Right lobe of liver (tissue), 6 donors: ENCODE results near the gene NOB1. TPM values are rescaled to one million over a fixed set of nuclear protein-coding genes. Genes with fewer than 3 reads are reported as not detected.

ENCODE experiments used
- ATAC-seq, 4 donors: fragments of 200-7000 bp; cut with Tn5 transposase; one replicate each; pipeline ENCODE4 v1.9.1; 2020; ENCODE audit warnings: mild to moderate bottlenecking in 4 of 4, moderate library complexity in 4 of 4
- DNase-seq, 3 donors: peaks; one replicate each; pipeline ENCODE4 v3.0.0-alpha.2; 2020
- H3K27ac ChIP-seq, 3 donors: fragments of 200-600 bp; one replicate each; pipeline ENCODE4 v1.8.0; 2022
- H3K27me3 ChIP-seq, 2 donors: fragments of 200-600 bp; one replicate each; pipeline ENCODE4 v1.8.0; 2022
- H3K36me3 ChIP-seq, 4 donors: fragments of 200-600 bp; sonication (generic) in 1 of 4; one replicate each; pipeline versions ENCODE4 v1.5.1 to v1.8.0; 2017 to 2022; ENCODE audit warnings: control low read depth in 1 of 4
- H3K4me1 ChIP-seq, 4 donors: fragments of 200-600 bp; sonication (generic) in 1 of 4; one replicate each; pipeline versions ENCODE4 v1.5.1 to v1.8.0; 2017 to 2022; ENCODE audit warnings: control low read depth in 1 of 4
- H3K4me3 ChIP-seq, 3 donors: fragments of 200-600 bp; one replicate each; pipeline ENCODE4 v1.8.0; 2022
- H3K9me3 ChIP-seq, 4 donors: fragments of 200-600 bp; sonication (generic) in 1 of 4; one replicate each; pipeline versions ENCODE4 v1.5.1 to v1.8.0; 2017 to 2022; ENCODE audit warnings: control low read depth in 1 of 4
- POLR2A ChIP-seq: fragments of 450-650 bp; IDR thresholded peaks from one replicate; pipeline ENCODE4 v1.6.1; 2017; ENCODE audit warnings: antibody characterized with exemption, mild to moderate bottlenecking
- WGBS: methylation state at CpG from one replicate; pipeline ENCODE4 v1.1.6; 2018; ENCODE audit warnings: low coverage, low lambda C conversion rate; ENCODE audit not compliant: insufficient coverage; ENCODE audit errors: missing lambda C conversion rate; 5-methylcytosine and 5-hydroxymethylcytosine counted together
- intact Hi-C, 2 donors: fragments of 100-400 bp; cut with DNase I; formaldehyde crosslinking; loops; one replicate each; pipeline versions ENCODE4 v1.11.2 to v1.14.1; 2022
- total RNA-seq, 6 experiments: library from RNA; depleted of rRNA in 2 of 6; stranded (reverse); fragments of >200 nt in 2 of 6; fragmentation: NEBNext Ultra II Directional in 3 of 6; extraction: Animal tissue kit (Norgen Biotek cat#: 25700) in 3 of 6; gene quantifications; one replicate each; pipeline versions ENCODE4 v1.1.0 to v1.2.4, GENCODE V29; 2016 to 2023
- TF ChIP-seq, protein P1 (sequence below), 4 donors: fragments of 200-600 bp in 3 of 4; fragments of 450-650 bp in 1 of 4; IDR thresholded peaks; one replicate each; pipeline versions ENCODE4 v1.5.1 to v1.8.0; 2016 to 2022; ENCODE audit warnings: antibody characterized with exemption in 4 of 4, mild to moderate bottlenecking in 2 of 4
- donor health status: DM: no; HTN: yes; CAD: no.
- donor health status: DM: no; HTN: no; CAD: no.
- donor health status: DM: no; HTN: no; CAD: no.
- donor health status: DM: no; HTN: yes; CAD: no.
- donor health status: DM: no; HTN: yes; CAD: no.

NOB1 gene
- total RNA-seq, 6 experiments from 2014 or later = 15.5 to 19.5 (median 16.6) TPM

DNA sequence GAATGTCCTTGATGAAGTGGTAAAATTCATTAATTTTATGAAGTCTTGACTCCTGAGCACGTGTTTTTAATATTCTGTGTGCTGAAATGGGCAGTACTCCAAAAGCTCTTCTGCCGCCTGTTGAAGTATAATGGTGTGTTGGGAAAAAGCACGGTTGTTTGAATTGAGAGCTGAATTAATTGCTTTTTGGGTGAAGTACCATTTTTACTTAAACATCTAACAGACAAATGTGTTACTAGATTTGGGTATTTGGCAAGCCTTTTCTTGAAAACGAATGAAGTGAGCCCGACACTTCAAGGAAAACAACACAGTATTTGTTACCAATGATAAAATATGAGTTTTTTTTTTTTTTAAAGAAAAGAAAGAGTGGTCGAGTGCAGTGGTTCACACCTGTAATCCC, 29.9 kb upstream of the NOB1 start:
- Histone ChIP-seq H3K36me3 (peaks cover 0 to 23% (median 3%) of the 10 kb centered on the region in 4 donors), H3K9me3 (no peaks in the 10 kb centered on the region), H3K27me3 (no peaks in the 10 kb centered on the region), H3K4me1 (no peaks in the 10 kb centered on the region), H3K4me3 (no peak overlapping the region), H3K27ac (no peak overlapping the region)
- 88% methylated on average over 6 of the region's 6 CpGs for WGBS
- intact Hi-C loops = no loop called here
- TF ChIP-seq POLR2A = no peak
- TF ChIP-seq, protein P1, sequence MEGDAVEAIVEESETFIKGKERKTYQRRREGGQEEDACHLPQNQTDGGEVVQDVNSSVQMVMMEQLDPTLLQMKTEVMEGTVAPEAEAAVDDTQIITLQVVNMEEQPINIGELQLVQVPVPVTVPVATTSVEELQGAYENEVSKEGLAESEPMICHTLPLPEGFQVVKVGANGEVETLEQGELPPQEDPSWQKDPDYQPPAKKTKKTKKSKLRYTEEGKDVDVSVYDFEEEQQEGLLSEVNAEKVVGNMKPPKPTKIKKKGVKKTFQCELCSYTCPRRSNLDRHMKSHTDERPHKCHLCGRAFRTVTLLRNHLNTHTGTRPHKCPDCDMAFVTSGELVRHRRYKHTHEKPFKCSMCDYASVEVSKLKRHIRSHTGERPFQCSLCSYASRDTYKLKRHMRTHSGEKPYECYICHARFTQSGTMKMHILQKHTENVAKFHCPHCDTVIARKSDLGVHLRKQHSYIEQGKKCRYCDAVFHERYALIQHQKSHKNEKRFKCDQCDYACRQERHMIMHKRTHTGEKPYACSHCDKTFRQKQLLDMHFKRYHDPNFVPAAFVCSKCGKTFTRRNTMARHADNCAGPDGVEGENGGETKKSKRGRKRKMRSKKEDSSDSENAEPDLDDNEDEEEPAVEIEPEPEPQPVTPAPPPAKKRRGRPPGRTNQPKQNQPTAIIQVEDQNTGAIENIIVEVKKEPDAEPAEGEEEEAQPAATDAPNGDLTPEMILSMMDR (IDR thresholded peaks at IDR 0.05) = no peak
- ATAC-seq (no peak), DNase-seq (no peak)

DNA sequence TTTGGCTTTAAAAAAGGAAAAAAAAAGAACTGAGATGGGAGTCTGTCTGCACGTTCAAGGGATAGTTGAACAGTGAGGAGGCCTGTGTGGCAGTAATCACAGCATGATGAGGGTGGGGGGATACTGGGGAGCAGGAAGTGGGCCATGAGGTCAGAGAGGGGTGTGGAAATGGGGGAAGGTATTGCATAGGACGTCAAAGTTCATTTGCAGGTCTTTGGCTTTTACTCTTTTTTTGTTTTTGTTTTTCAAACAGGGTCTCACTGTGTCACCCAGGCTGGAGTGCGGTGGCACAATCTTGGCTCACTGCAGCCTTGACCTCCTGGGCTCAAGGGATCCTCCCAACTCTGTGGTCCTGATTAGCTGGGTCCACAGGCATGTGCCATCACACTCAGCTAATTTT, 26.4 kb upstream of the NOB1 start:
- Histone ChIP-seq H3K36me3 (no peaks in the 10 kb centered on the region), H3K27me3 (no peaks in the 10 kb centered on the region), H3K4me3 (no peak overlapping the region), H3K9me3 (no peaks in the 10 kb centered on the region), H3K4me1 (no peaks in the 10 kb centered on the region), H3K27ac (no peak overlapping the region)
- ATAC-seq (no peak), DNase-seq (no peak)
- intact Hi-C loops = no loop called here
- 28% methylated on average over 2 of the region's 3 CpGs for WGBS
- TF ChIP-seq POLR2A = no peak
- TF ChIP-seq, protein P1 (IDR thresholded peaks at IDR 0.05) = no peak

DNA sequence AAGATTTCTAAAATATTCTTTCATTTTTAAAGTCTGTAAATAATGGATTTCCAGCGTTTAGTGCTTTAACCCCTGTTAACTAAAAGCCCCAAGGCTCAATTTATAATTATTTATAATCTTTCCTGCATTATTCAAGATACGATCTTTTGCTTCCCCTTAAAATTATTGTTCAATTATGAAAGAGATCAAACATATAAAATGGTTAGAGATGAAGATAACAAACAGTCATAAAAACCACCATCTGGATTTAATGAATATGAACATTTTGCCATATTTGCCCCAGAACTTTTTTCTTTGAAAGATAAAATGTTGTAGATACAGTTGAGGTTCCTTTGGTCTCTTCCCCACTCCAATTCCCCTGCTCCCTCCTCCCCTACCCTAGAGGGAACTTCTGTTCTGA, 25.0 kb upstream of the NOB1 start:
- H3K36me3 ChIP-seq = no peaks in the 10 kb centered on the region
- no peak for ATAC-seq
- H3K9me3 ChIP-seq = peaks cover 0 to 11% (median 0%) of the 10 kb centered on the region in 4 donors
- intact Hi-C loops = no loop called here
- no peak overlapping the region for H3K4me3 ChIP-seq
- H3K4me1 ChIP-seq = no peaks in the 10 kb centered on the region
- no peak for DNase-seq
- TF ChIP-seq POLR2A = no peak
- TF ChIP-seq, protein P1 (IDR thresholded peaks at IDR 0.05) = no peak
- H3K27me3 ChIP-seq = no peaks in the 10 kb centered on the region
- H3K27ac ChIP-seq = no peak overlapping the region
- 91% methylated on average over 2 of the region's 2 CpGs for WGBS

DNA sequence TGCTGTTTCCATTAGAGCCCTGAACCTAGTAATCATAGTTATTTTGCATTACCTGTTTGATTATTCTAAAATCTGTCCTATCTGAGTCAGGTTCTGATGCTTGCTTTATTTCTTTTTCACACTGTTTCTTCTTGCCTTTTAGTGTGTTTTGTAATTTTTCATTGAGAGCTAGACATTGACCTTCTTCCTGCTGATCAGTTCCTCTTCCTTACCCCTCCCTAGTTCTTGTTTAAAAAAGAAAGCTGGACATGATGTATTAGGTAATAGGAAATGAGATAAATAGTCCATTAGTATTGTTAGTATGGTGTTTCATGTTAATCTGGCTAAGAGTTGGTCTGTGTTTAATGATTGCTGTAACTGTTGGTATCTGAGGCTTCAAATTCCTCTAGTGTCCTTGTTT, 20.8 kb upstream of the NOB1 start:
- intact Hi-C loops = no loop called here
- ATAC-seq = no peak
- no peaks in the 10 kb centered on the region for H3K27me3 ChIP-seq
- no peak overlapping the region for H3K27ac ChIP-seq
- no peaks in the 10 kb centered on the region for H3K36me3 ChIP-seq
- TF ChIP-seq, protein P1 (IDR thresholded peaks at IDR 0.05) = no peak
- TF ChIP-seq POLR2A = no peak
- no peak for DNase-seq
- peaks cover 0 to 11% (median 0%) of the 10 kb centered on the region in 4 donors for H3K9me3 ChIP-seq
- peaks cover 0 to 9% (median 4%) of the 10 kb centered on the region in 4 donors for H3K4me1 ChIP-seq
- H3K4me3 ChIP-seq = no peak overlapping the region
